ENCODE data around the gene WDPCP. TPM values are rescaled to one million over a fixed set of nuclear protein-coding genes. Genes with fewer than 3 reads are reported as not detected.
A peak's percentile ranks its signal among the peaks of the same experiment; 100 is the strongest.
"Not testable (repeated sequence)": the region's sequence is repeated elsewhere in the genome, so short reads cannot be mapped to it uniquely, and the experiment has no call there.

Gene WDPCP
- polyA plus RNA-seq, 12 donors = 6.2 to 12.8 (median 9.5) TPM; not detected in 1

- no peak for DNase-seq
Measured at GRCh38 chr2:63594660-63595059, 6.4 kb upstream of the WDPCP start.

GRCh38 chr2:63591566-63592175, 3.4 kb upstream of the WDPCP start:
- DNase-seq = no peak

- DNase-seq = peak; percentile 15
Measured at GRCh38 chr2:63590626-63591408, 2.5 kb upstream of the WDPCP start.

DNA sequence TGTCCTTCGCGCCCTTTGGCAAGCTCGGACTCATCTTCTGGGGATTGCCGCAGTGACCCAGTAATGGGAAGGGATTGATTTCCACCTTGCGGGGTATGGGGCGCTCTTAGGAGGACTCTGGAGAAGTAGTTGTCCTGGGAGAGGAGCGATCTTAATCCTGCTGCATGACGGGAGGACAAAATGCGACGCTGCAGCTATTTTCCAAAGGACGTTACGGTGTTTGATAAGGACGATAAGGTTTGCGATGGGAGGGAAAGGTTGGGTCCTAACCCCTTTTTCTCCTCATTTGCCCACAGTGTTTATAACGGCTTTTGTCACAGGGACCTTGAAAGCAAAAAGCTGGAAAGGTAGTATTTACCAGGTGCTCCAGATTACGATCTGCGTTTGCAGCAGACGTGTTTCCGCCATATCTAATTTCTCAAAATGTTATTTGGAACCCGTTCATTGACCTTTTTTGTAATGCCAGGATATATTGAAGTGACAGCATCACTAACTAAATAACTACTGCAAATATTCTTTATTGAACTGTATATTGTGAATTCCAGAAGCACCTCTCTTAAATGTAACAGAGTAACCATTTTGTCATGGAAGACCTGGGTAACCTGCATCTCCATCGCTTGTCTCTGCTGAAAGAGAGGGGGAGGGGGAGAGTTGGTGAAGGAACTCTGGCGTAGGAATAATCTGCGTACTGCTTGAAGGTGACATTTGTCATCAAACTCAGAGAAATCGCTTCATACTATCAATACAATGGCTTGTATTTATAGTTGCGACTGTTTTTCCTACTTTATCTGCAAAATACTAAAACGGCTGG, 1.1 kb upstream of the WDPCP start:
- no peak for DNase-seq

DNA sequence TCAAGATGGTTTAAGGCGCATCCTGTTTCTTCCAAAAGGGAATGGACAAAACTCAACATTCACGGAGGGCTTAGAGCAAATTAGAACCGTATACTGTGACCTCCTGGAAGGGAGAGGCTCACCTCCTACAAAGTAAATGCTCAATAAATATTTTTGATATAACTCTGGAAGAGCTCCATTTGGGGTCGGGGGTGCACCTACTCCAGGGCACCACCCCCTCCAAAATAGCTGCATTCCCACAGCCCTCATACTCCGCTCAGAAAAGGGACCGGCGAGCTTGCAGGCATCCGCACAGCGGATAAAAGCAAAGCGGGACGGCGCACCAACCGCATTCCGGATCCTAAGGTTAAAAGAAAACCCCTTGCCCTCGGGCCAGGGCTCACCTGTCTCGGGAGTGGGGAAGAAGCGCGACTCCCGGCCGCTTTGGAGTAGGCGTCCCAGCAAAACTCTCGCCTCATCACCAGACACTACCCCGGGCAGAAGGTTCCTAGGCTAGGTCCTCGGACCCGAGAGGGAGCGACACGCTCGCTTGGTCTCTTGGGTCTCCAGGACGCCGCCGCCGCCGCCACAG, 378 bp downstream of the WDPCP start:
- DNase-seq = no peak

- DNase-seq = no peak
Measured at GRCh38 chr2:63582873-63583272, 5.4 kb downstream of the WDPCP start.

DNA sequence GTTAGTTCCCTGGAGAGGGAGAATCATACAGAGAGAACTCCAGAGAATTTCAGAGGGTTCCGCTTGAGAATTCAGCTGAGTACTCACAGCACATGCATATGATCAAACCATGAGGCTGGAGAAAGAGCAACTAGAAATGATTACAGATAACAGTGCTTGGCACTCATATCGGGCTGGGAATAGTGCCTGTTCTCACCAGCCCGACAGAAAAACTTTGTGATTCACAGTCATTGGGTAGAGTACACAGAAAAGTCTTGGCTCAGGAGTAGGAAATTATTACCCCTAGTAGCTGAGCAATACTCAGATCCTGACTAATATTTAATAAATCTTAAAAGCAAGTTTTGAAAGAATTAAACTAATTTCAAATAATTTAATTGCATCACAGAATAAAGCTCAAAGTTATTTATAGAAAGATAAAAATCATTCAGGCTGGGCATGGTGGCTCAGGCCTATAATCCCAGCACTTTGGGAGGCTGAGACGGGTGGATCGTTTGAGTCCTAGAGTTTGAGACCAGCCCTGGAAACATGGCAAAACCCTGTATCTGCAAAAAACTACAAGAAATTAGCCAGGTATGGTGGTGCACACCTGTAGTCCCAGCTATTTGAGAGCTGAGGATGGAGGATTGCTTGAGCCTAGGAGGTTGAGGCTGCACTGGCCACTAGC, 6.8 kb downstream of the WDPCP start:
- DNase-seq = no peak

GRCh38 chr2:63580651-63581297, 7.5 kb downstream of the WDPCP start:
- DNase-seq = no peak

GRCh38 chr2:63578767-63579166, 9.5 kb downstream of the WDPCP start:
- DNase-seq = no peak

DNA sequence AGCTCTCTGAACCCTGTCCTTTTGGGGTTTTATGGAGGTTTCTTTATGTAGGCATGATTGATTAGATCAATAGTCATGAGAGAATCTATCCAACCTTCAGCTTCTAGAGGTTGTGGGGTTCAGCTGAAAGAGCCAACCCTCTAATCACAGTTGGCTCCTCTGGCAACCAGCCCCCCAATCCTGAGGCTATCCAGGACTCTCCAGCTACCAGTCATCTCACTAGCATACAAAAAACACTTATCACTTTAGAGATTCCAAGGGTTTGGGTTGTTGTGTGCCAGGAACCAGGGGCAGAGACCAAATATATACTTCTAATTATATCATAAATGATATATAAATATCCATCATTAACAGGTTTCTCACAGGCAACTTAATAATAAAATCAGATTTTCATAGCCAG, 11.7 kb downstream of the WDPCP start:
- no peak for DNase-seq

DNA sequence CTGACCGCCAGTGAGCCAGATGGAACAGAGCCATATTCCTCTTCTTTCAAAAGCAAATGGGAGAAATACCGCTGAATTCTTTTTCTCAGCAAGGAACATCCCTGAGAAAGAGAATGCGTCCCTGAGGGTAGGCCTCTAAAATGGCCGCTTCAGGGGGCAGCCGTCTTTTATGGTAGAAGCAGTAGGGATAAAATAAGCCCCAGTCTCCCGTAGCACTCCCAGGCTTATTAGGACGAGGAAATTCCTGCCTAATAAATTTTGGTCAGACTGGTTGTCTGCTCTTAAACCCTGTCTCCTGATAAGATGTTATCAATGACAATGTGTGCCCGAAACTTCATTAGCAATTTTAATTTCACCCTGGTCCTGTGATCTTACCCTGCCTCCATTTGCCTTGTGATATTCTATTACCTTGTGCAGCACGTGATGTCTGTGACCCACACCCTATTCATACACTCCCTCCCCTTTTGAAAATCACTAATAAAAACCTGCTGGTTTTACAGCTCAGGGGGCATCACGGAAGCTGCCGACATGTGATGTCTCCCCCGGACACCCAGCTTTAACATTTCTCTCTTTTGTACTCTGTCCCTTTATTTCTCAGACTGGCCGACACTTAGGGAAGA, 14.4 kb downstream of the WDPCP start:
- DNase-seq = not testable (repeated sequence)

- not testable (repeated sequence) for DNase-seq
Measured at GRCh38 chr2:63573026-63573425, 15.3 kb downstream of the WDPCP start.

DNA sequence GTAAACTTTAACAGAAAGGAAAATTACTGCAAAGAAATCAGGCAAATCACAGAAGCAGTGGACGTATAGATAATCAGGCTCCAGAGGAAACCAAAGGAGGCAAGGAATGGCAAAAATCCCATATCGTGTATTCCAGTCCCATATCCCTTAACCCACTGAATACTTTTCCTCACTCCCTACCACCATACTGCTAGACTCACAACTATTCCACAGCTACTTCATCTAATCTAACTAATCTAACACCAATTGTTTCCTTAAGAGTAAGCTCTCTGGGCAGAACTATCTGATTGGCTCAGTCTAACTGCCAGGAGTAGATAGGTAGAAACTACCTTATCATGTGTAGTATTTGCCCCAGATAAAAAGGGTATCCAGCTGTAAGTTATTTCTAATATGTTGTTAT, 16.3 kb downstream of the WDPCP start:
- no peak for DNase-seq

DNA sequence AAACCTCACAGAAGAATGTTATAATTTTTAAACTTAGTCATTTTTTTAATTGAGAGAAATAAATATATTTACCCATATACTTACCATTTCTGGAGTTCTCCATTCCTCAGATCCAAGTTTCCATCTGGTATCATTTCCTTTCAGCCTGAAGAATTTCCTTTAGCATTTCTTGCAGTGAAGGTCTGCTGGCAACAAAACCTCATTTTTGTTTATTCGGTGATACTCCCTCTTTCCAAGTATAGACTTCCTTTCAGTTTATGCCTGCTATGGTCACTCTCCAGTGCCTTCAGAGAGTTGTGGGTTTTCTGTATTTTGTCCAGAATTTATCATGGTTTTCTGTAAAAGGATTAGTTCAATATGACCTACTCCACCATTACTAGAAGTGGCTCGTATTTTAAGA, 17.0 kb downstream of the WDPCP start:
- no peak for DNase-seq

GRCh38 chr2:63569740-63570139, 18.5 kb downstream of the WDPCP start:
- DNase-seq = no peak

DNA sequence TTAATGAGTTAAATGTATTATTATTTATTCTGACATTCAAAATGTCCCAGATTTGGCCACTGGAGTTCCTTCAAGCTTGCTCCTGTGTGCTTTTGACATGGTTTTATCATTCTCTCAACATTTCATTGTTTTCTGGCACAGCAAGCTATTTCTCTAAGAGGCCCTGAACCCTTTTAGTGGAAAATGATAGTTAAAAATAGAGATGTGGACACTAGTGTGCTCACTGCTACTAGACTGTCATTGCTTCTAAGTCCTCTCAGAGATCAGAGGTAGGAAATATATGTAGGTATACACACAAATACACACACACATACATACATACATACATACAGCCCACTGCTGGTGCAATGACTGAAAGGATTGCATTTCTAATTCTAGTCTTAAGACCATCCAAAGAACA, 25.5 kb downstream of the WDPCP start:
- DNase-seq = no peak

- DNase-seq = not testable (repeated sequence)
Measured at GRCh38 chr2:63558922-63559321, 29.4 kb downstream of the WDPCP start.

DNA sequence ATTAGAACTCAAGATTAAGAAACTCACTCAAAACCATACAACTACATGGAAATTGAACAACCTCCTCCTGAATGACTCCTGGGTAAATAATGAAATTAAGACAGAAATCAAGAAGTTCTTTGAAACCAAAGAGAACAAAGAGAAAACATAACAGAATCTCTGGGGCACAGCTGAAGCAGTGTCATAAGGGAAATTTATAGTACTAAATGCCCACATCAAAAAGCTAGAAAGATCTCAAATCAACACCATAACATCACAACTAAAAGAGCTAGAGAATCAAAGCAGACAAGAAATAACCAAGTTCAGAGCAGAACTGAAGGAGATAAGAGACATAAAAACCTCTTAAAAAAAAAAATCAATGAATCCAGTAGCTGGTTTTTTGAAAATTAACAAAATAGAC, 30.5 kb downstream of the WDPCP start:
- not testable (repeated sequence) for DNase-seq

GRCh38 chr2:63555931-63556330, 32.3 kb downstream of the WDPCP start:
- no peak for DNase-seq

DNA sequence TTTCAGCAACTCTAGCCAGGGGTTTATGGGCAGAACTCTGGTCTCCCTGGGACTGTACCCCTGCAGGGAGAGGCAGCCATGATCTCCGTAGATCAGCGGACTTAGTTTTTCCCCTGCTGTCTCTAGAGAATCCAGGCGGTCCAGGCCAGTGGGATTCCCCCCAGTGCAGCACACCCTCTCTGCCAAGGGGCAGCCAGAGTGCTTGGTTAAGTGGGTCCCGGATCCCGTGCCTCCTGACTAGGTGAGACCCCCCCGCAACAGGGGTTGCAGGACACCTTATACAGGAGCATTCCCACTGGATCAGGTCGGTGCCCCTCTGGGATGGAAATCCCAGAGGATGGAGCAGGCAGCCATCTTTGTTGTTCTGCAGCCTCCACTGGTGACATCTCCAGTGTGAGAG, 33.0 kb downstream of the WDPCP start:
- DNase-seq = no peak

DNA sequence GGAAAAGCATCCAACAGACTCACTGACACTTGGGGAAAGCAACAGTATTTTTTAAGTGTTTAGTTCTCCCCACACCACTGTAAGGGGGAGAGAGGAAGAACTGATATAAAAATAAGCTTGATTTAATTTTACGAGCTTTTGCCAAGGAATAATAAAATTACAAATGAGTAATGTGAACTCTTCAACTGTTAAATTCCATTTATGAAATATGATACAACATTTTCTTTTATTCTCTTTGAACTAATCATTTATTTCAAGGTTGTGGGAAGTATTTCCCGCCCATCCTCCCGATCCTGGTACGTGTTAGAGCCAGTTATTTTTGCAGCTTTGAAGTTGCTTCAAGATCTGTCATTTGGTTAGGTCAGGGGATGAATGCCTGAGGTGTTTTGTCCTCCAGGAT, 35.2 kb downstream of the WDPCP start:
- DNase-seq = no peak
